Activated CD8-positive, alpha-beta memory T cell treated with anti-CD3 and anti-CD28 coated beads, Interleukin-2, amount 50 U/mL, for 4 hours (primary cell): ENCODE data around the gene ST6GALNAC1.

Experiments used
- DNase-seq: peaks from one replicate; pipeline ENCODE4 v3.0.0-alpha.2; 2020

Gene ST6GALNAC1

GRCh38 chr17:76674600-76674999, 31.0 kb upstream of the ST6GALNAC1 start:
- no peak for DNase-seq

- no peak for DNase-seq
These were observed 30.2 kb upstream of the ST6GALNAC1 start for GRCh38 chr17:76673729-76674128.

- DNase-seq, result no peak
These were observed 29.3 kb upstream of the ST6GALNAC1 start for GRCh38 chr17:76672892-76673291.

DNA sequence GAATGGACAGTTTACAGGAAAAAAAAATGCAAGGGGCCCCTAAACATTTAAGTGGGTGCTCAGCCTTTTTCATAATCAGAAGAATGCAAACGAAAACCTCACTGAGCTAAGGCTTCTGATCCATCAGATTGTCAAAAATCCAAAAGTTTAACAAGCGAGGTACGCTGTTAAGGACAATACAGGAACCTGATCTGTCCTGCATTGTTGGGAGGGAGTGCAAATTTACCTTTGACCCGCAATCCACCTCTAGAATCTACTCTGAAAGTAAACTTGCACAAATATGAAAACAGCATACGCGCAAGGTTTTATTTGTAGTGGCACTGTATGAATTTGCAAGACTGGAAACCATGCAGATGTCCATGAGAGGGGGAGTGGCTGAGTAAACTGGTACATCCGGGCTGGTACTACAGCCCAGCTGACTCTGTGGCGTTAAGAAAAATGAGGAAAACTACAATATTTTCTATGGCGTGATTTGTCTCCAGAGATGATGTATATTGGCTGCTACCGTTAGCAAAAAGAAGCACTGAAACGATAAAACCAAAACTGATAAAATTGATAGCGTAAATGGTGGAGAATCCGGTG, 28.8 kb upstream of the ST6GALNAC1 start:
- DNase-seq, result no peak

GRCh38 chr17:76671912-76672262, 28.3 kb upstream of the ST6GALNAC1 start:
- no peak for DNase-seq

GRCh38 chr17:76671123-76671911, 27.8 kb upstream of the ST6GALNAC1 start:
- peak; percentile 99 for DNase-seq

- DNase-seq, result no peak
These were observed 27.2 kb upstream of the ST6GALNAC1 start for GRCh38 chr17:76670718-76671122.

DNA sequence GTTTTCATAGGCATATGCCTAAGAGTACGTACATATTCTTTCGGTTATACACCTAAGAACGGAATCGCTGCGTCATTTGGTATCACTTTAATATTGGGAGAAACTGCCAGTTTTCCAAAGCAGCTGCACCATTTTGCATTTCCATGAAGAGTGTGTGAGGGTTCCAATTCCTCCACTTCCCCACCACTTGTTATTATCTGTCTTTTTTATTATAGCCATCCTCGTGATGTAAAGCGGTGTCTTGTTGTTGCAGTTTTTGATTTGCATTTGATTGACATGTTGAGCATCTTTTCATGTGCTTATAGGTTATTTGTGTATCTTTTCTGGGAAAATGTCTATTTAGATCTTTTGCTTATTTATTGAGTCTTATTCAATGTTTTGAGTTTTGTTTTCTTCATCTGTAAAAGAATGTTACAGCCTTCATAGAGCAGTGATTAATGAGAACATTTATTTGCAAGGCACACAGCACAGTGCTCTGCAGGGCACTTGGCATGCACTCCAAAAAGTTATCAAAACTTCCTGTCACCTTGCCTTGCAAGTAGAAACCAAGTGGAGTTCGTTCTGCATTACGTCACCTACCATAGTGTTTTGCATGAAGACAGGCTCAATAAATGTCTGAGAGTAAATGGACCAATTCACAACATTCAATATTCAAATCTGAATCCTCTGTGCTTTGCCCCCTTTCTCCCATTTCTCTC, 26.6 kb upstream of the ST6GALNAC1 start:
- DNase-seq, result no peak

GRCh38 chr17:76667786-76668453, 24.4 kb upstream of the ST6GALNAC1 start:
- DNase-seq, result no peak

DNA sequence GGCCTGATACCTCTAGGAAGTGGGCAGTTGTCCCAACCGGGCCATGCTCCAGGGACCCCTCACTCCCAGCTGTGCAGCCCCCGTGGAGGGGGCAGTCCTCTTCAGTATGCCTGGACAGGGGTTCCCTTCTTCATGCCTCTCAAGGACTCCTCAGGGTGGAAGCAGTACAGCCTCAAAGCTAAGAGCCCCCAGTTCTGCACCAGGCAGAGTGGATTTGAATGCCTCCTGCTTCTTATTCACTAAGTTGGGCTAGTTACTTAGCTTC, 23.9 kb upstream of the ST6GALNAC1 start:
- no peak for DNase-seq

- no peak for DNase-seq
These were observed 17.1 kb upstream of the ST6GALNAC1 start for GRCh38 chr17:76660656-76661042.

DNA sequence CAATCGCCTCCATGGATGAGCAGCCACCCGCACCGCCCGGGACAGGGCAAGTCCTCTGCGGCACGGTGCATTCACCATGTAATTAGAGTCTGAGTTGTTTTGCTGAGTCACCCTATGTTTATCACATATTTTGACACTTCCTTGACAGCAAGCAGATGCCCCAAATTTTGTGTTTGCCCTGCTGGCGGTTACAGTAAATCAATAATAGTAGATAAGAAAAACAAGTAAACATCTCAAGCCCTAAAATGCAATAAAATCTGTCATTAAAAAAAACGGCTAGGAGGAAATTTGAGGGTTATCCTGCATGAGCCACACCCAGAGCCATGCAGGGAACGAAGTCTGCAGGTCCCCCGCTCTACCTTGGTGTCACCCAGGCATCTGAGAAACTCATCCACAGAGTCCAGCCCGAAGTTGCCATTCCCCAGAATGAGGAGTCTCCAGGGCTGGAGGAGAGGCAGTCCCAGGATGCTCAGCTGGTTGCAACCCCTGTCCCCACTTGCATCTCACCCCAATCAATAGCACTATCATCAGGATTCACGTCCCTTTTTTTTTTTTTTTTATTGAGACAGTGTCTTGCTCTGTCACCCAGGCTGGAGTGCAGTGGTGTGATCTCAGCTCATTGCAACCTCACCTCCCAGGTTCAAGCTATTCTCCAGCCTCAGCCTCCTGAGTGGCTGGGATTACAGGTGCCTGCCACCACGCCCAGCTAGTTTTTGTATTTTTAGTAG, 16.5 kb upstream of the ST6GALNAC1 start:
- DNase-seq, result no peak

- DNase-seq, result no peak
These were observed 14.7 kb upstream of the ST6GALNAC1 start for GRCh38 chr17:76658242-76658662.

GRCh38 chr17:76657505-76658241, 14.1 kb upstream of the ST6GALNAC1 start:
- DNase-seq, result no peak

- DNase-seq, result no peak
These were observed 10.9 kb upstream of the ST6GALNAC1 start for GRCh38 chr17:76654408-76654807.

DNA sequence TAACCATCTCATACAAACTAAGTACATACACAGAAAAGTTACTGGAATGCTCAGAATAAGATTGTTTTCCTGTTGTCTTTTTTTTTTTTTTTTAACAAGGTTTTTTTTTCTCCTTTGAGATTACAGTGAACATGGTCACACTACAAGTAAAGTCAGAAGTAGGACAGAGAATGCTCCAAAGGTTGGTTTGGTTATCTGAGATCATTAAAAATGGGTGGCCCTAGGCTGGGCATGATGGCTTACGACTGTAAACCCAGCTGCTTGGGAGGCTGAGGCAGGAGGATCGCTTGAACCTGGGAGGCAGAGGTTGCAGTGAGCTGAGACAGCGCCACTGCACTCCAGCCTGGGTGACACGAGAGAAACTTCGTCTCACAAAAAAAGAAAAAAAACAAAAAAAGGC, 6.9 kb upstream of the ST6GALNAC1 start:
- no peak for DNase-seq

- DNase-seq, result no peak
These were observed 3.2 kb upstream of the ST6GALNAC1 start for GRCh38 chr17:76646712-76647111.

DNA sequence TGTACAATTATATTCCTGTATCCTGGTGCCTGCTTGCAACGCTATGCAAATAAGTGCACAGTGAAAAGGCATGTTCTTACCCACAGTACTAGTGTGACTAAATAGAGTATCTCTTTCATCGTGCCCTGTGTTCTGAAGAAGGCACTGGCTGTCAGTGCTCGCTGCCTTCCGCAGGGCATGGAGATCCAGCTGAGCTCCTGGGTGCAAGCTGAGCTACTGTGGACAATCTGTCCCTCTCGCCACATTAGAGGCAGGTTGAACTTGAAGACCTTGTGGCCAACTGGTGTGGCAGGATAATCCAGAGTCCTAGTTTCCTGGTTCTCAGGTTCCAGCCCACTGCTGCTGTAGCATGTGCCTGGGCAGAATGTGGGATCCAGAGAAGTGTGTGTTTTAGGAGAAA, 1.9 kb upstream of the ST6GALNAC1 start:
- no peak for DNase-seq

DNA sequence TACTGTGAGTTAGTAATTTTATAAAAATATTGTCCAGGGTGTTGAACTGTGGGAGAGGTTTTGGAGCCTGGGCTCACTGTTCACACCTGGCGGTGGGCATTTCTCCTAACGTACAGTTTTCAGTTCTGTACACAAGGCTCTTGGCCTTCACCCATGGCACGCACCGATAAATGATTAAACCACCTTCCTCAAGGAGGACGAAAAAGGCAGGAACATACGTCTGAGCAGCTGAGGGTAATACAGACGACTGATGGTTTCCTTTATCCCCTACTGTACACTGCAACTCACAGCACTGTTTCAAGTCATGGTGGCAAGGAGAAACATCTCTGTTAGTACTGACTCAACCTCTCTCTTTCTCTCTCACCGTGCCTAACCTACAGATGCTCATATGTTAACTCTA, 1.4 kb upstream of the ST6GALNAC1 start:
- no peak for DNase-seq

DNA sequence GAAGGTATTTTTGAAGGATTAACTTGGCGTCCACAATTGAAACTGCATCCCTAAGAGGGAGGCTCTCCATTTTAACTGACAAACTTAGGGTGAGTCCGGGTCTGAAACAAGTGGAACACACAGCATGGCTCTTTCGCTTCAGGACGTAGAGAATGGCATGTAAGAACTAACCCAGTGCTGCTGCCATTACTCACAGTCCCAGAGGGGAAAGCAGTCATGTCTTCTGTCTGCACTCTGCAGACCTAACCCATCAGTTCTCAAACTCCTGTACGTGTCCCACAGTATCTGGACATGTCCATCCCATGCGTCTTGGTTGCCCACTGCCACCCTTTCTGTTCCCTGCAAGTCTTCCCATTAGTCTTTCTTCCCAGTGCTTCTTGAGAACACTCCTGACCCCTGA, 563 bp downstream of the ST6GALNAC1 start:
- no peak for DNase-seq

GRCh38 chr17:76642032-76642561, 1.5 kb downstream of the ST6GALNAC1 start:
- DNase-seq, result no peak

- DNase-seq, result no peak
These were observed 2.1 kb downstream of the ST6GALNAC1 start for GRCh38 chr17:76641501-76641900.
